Ishikawa (cell line): ENCODE data around the gene HNF1A.

Experiments used
- CEBPB ChIP-seq: IDR thresholded peaks from 2 replicates; pipeline ENCODE4 v1.6.1; 2012
- CREB1 ChIP-seq: IDR thresholded peaks from 2 replicates; pipeline ENCODE4 v1.6.1; 2012; ENCODE audit warnings: low read depth
- EGR1 ChIP-seq: IDR thresholded peaks from 2 replicates; pipeline ENCODE4 v1.6.1; 2012
- EP300 ChIP-seq: IDR thresholded peaks from 2 replicates; pipeline ENCODE4 v1.6.1; 2012; ENCODE audit warnings: borderline replicate concordance
- FOXM1 ChIP-seq: IDR thresholded peaks from 2 replicates; pipeline ENCODE4 v1.6.1; 2012; ENCODE audit warnings: low read depth, borderline replicate concordance
- NFIC ChIP-seq: IDR thresholded peaks from 2 replicates; pipeline ENCODE4 v1.6.1; 2012
- RAD21 ChIP-seq: IDR thresholded peaks from 2 replicates; pipeline ENCODE4 v1.6.1; 2012; ENCODE audit warnings: low read depth
- TAF1 ChIP-seq: IDR thresholded peaks from 2 replicates; pipeline ENCODE4 v1.6.1; 2012; ENCODE audit warnings: low read depth, mild to moderate bottlenecking
- TCF12 ChIP-seq: IDR thresholded peaks from 2 replicates; pipeline ENCODE4 v1.6.1; 2012; ENCODE audit warnings: low read depth
- TEAD4 ChIP-seq: IDR thresholded peaks from 2 replicates; pipeline ENCODE4 v1.6.1; 2012
- YY1 ChIP-seq: IDR thresholded peaks from 2 replicates; pipeline ENCODE4 v1.6.1; 2012; ENCODE audit warnings: low read depth
- ZBTB7A ChIP-seq: IDR thresholded peaks from 2 replicates; pipeline ENCODE4 v1.6.1; 2012; ENCODE audit warnings: low read depth
- TF ChIP-seq, protein P1 (sequence below): IDR thresholded peaks from 2 replicates; pipeline ENCODE4 v1.6.1; 2012; ENCODE audit warnings: low read depth, mild to moderate bottlenecking
- TF ChIP-seq, protein P2 (sequence below): IDR thresholded peaks from 2 replicates; pipeline ENCODE4 v1.6.1; 2012
- TF ChIP-seq, protein P3 (sequence below): IDR thresholded peaks from 2 replicates; pipeline ENCODE4 v1.6.1; 2012

Gene HNF1A, protein sequence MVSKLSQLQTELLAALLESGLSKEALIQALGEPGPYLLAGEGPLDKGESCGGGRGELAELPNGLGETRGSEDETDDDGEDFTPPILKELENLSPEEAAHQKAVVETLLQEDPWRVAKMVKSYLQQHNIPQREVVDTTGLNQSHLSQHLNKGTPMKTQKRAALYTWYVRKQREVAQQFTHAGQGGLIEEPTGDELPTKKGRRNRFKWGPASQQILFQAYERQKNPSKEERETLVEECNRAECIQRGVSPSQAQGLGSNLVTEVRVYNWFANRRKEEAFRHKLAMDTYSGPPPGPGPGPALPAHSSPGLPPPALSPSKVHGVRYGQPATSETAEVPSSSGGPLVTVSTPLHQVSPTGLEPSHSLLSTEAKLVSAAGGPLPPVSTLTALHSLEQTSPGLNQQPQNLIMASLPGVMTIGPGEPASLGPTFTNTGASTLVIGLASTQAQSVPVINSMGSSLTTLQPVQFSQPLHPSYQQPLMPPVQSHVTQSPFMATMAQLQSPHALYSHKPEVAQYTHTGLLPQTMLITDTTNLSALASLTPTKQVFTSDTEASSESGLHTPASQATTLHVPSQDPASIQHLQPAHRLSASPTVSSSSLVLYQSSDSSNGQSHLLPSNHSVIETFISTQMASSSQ

DNA sequence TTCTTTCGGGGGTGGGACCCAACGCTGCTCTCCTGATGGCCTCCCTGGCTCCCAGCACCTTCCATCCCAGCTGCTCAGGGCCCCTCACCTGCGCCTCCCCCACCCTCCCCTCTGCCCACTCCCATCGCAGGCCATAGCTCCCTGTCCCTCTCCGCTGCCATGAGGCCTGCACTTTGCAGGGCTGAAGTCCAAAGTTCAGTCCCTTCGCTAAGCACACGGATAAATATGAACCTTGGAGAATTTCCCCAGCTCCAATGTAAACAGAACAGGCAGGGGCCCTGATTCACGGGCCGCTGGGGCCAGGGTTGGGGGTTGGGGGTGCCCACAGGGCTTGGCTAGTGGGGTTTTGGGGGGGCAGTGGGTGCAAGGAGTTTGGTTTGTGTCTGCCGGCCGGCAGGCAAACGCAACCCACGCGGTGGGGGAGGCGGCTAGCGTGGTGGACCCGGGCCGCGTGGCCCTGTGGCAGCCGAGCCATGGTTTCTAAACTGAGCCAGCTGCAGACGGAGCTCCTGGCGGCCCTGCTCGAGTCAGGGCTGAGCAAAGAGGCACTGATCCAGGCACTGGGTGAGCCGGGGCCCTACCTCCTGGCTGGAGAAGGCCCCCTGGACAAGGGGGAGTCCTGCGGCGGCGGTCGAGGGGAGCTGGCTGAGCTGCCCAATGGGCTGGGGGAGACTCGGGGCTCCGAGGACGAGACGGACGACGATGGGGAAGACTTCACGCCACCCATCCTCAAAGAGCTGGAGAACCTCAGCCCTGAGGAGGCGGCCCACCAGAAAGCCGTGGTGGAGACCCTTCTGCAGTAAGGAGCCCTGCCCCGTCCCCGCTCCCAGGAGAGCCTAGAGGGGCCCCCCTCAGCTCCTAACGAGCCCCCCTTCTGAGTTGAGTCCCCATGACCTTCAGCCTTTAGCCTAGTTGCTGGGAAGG lies at the start of gene HNF1A:
HNF1A (plus strand) TSS at position 248 of the 924 bp plus-strand sequence; CDS start at position 474, 226 bp downstream.
- TF ChIP-seq FOXM1 = no peak
- TF ChIP-seq TAF1 = no peak
- no peak for TF ChIP-seq TCF12
- TF ChIP-seq, protein P1, sequence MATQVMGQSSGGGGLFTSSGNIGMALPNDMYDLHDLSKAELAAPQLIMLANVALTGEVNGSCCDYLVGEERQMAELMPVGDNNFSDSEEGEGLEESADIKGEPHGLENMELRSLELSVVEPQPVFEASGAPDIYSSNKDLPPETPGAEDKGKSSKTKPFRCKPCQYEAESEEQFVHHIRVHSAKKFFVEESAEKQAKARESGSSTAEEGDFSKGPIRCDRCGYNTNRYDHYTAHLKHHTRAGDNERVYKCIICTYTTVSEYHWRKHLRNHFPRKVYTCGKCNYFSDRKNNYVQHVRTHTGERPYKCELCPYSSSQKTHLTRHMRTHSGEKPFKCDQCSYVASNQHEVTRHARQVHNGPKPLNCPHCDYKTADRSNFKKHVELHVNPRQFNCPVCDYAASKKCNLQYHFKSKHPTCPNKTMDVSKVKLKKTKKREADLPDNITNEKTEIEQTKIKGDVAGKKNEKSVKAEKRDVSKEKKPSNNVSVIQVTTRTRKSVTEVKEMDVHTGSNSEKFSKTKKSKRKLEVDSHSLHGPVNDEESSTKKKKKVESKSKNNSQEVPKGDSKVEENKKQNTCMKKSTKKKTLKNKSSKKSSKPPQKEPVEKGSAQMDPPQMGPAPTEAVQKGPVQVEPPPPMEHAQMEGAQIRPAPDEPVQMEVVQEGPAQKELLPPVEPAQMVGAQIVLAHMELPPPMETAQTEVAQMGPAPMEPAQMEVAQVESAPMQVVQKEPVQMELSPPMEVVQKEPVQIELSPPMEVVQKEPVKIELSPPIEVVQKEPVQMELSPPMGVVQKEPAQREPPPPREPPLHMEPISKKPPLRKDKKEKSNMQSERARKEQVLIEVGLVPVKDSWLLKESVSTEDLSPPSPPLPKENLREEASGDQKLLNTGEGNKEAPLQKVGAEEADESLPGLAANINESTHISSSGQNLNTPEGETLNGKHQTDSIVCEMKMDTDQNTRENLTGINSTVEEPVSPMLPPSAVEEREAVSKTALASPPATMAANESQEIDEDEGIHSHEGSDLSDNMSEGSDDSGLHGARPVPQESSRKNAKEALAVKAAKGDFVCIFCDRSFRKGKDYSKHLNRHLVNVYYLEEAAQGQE = no peak
- no peak for TF ChIP-seq YY1
- TF ChIP-seq, protein P2, sequence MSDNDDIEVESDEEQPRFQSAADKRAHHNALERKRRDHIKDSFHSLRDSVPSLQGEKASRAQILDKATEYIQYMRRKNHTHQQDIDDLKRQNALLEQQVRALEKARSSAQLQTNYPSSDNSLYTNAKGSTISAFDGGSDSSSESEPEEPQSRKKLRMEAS = no peak
- no peak for TF ChIP-seq NFIC
- TF ChIP-seq CEBPB = no peak
- no peak for TF ChIP-seq CREB1
- no peak for TF ChIP-seq RAD21
- TF ChIP-seq TEAD4 = no peak
- TF ChIP-seq, protein P3, sequence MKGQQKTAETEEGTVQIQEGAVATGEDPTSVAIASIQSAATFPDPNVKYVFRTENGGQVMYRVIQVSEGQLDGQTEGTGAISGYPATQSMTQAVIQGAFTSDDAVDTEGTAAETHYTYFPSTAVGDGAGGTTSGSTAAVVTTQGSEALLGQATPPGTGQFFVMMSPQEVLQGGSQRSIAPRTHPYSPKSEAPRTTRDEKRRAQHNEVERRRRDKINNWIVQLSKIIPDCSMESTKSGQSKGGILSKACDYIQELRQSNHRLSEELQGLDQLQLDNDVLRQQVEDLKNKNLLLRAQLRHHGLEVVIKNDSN = no peak
- no peak for TF ChIP-seq EGR1
- TF ChIP-seq ZBTB7A = no peak
- TF ChIP-seq EP300 = no peak

DNA sequence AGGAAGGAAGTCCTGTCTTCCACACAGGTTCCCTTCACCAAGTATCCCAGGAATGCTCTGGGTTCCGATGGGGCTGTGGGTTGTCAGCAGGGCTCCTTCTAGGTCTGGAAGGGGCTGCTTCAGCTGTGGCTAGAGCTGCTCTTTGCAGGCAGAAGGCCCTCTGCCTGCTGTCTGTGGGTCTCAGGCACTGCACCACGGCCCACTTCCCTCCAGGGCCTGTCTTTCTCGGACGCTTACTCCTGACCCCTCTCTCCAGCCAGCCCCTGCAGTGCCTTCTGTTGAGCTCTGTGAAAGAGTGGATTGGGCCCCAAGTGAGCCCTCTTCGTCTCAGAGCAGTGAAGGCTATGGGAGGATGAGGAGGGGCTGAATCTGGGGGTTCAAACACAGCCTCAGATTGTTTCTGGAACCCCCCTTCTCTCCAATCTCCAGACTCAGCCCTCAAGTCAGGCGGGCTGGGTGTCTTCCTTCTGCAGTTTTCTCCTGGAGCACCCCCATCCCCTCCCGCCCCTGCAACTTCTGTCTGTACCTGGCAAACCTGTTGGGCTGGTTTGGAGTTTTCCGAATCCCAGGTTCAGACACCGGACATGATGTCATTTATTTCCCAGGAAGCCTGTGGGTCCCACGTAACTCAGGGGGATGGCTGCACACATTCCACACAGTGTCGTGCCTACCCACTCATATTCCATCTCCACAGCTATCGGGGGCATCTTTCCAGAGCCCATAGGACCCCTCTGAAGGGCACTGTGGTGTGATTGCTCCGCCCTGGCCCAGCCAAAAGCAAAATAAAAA lies 49.3 kb upstream of the HNF1A start:
- TF ChIP-seq NFIC (no peak), EP300 (peak; percentile 60; the same call in 1 of the 2 replicates), EGR1 (0 out of 2 replicates have a peak, but pooled peaks have one; percentile 12), TEAD4 (peak; percentile 72), YY1 (peak; percentile 54; the same call in 1 of the 2 replicates), CEBPB (no peak), CREB1 (peak; percentile 81), TCF12 (peak; percentile 81), TAF1 (peak; percentile 53)
- TF ChIP-seq, protein P1 = no peak
- TF ChIP-seq, protein P3 = 0 out of 2 replicates have a peak, but pooled peaks have one; percentile 15
- TF ChIP-seq, protein P2 = peak; percentile 50; the same call in 1 of the 2 replicates

DNA sequence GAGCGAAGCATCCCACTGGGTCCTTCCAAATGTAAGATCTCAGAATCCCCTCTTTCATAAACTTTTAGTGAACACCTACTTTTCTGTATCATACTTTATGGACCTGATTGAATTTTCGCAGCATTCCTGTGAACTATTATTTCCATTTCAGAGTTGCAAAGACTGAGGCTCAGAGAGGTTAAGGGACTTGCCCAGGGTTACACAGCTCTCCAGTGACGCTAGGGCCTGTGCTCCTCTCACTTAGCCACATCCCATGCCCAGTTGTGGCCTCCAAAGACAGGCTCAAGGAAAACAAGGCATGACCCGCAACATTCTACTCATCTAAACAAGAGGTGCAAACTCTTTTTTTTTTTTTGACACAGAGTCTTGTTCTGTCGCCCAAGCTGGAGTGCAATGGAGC lies 48.3 kb upstream of the HNF1A start:
- no peak for TF ChIP-seq RAD21

DNA sequence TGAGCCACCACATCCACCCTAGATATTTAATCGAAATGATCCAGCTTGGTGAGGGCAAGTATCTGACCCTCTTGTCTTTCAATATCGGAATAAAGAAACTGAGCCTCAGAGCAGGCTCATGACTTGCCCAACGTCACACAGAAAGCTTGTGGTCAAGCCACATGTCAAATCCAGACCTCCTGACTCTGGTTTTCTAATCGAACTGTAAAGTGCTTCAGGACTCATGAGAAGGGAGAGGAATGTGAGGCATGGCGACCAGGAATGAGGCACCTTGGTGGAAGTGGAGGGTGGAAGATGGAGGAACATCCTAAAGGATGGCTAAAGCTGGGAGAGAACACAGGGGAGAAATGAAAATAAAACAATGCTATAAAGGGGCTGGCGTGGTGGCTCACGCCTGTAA lies 46.3 kb upstream of the HNF1A start:
- TF ChIP-seq TAF1 (no peak), NFIC (no peak), CEBPB (no peak), ZBTB7A (no peak), RAD21 (no peak), EGR1 (no peak), TCF12 (no peak), YY1 (no peak), EP300 (no peak), FOXM1 (no peak), TEAD4 (no peak), CREB1 (no peak)
- TF ChIP-seq, protein P1 = no peak
- TF ChIP-seq, protein P3 = no peak
- TF ChIP-seq, protein P2 = no peak
